ENCODE data around the gene TNFAIP8L3.

Gene TNFAIP8L3

GRCh38 chr15:51075826-51076523, 18.7 kb downstream of the TNFAIP8L3 start:
- no peak for TF ChIP-seq CTCF (conservative IDR thresholded peaks at IDR 0.05; ENCODE audit: low read length)
- no peak overlapping the region for H3K4me3 ChIP-seq (ENCODE audit: low read length)
- DNase-seq (ENCODE audit: low read depth): no peak

- TF ChIP-seq CTCF (conservative IDR thresholded peaks at IDR 0.05; ENCODE audit: low read length): no peak
- no peak overlapping the region for H3K4me3 ChIP-seq (ENCODE audit: low read length)
- DNase-seq (ENCODE audit: low read depth): peak; percentile 71
Measured at GRCh38 chr15:51075364-51075763, 19.3 kb downstream of the TNFAIP8L3 start.

GRCh38 chr15:51074926-51075325, 19.8 kb downstream of the TNFAIP8L3 start:
- TF ChIP-seq CTCF (conservative IDR thresholded peaks at IDR 0.05; ENCODE audit: low read length): no peak
- no peak for DNase-seq (ENCODE audit: low read depth)
- H3K4me3 ChIP-seq (ENCODE audit: low read length): no peak overlapping the region

GRCh38 chr15:51071578-51071977, 23.1 kb downstream of the TNFAIP8L3 start:
- H3K4me3 ChIP-seq (ENCODE audit: low read length): no peak overlapping the region
- TF ChIP-seq CTCF (conservative IDR thresholded peaks at IDR 0.05; ENCODE audit: low read length): no peak
- DNase-seq (ENCODE audit: low read depth): no peak

- DNase-seq (ENCODE audit: low read depth): no peak
- H3K4me3 ChIP-seq (ENCODE audit: low read length): no peak overlapping the region
Measured at GRCh38 chr15:51069983-51070382, 24.7 kb downstream of the TNFAIP8L3 start.

GRCh38 chr15:51067510-51067909, 27.2 kb downstream of the TNFAIP8L3 start:
- TF ChIP-seq CTCF (conservative IDR thresholded peaks at IDR 0.05; ENCODE audit: low read length): no peak
- DNase-seq (ENCODE audit: low read depth): no peak
- no peak overlapping the region for H3K4me3 ChIP-seq (ENCODE audit: low read length)

More at GRCh38 chr15:51069983-51070382, 24.7 kb downstream of the TNFAIP8L3 start:
- TF ChIP-seq CTCF (conservative IDR thresholded peaks at IDR 0.05; ENCODE audit: low read length): no peak

- no peak overlapping the region for H3K4me3 ChIP-seq (ENCODE audit: low read length)
- no peak for TF ChIP-seq CTCF (conservative IDR thresholded peaks at IDR 0.05; ENCODE audit: low read length)
- DNase-seq (ENCODE audit: low read depth): no peak
Measured at GRCh38 chr15:51065781-51066180, 28.9 kb downstream of the TNFAIP8L3 start.
